NCI-H446 (cell line): Measurements from ENCODE around the gene LIN28B.
"Not testable (repeated sequence)": the region's sequence is repeated elsewhere in the genome, so short reads cannot be mapped to it uniquely, and the experiment has no call there.

Experiments
- DNase-seq, 2 experiments: peaks; one replicate each; lab custom pipeline; 2025; lab: John Stamatoyannopoulos, UW

The LIN28B gene

GRCh38 chr6:105067329-105067728 lies 110.4 kb downstream of the LIN28B start:
- no peak for DNase-seq

- no peak for DNase-seq
Measured at GRCh38 chr6:105068407-105068806, 111.5 kb downstream of the LIN28B start.

- no peak for DNase-seq
Measured at GRCh38 chr6:105069821-105070445, 113.0 kb downstream of the LIN28B start.

- DNase-seq = peak in 1 of 2 experiments; percentile 18
Measured at GRCh38 chr6:105072798-105073199, 115.9 kb downstream of the LIN28B start.

GRCh38 chr6:105075210-105075609 lies 118.3 kb downstream of the LIN28B start:
- no peak for DNase-seq

GRCh38 chr6:105076418-105076817 lies 119.5 kb downstream of the LIN28B start:
- DNase-seq = peak in 1 of 2 experiments; percentile 52

GRCh38 chr6:105077596-105078385 lies 120.9 kb downstream of the LIN28B start:
- peak; percentile 55 to 66 for DNase-seq

- DNase-seq = no peak
Measured at GRCh38 chr6:105078386-105078708, 121.4 kb downstream of the LIN28B start.

- DNase-seq = no peak
Measured at GRCh38 chr6:105080279-105080678, 123.4 kb downstream of the LIN28B start.

GRCh38 chr6:105081662-105082061 lies 124.8 kb downstream of the LIN28B start:
- DNase-seq = not testable (repeated sequence)

- peak; percentile 7 to 38 for DNase-seq
Measured at GRCh38 chr6:105087571-105088211, 130.8 kb downstream of the LIN28B start.

- DNase-seq = no peak
Measured at GRCh38 chr6:105091140-105091829, 134.4 kb downstream of the LIN28B start.

- no peak for DNase-seq
Measured at GRCh38 chr6:105094133-105094640, 137.3 kb downstream of the LIN28B start.

- no peak for DNase-seq
Measured at GRCh38 chr6:105095139-105095538, 138.2 kb downstream of the LIN28B start.

GRCh38 chr6:105097288-105097687 lies 140.4 kb downstream of the LIN28B start:
- no peak for DNase-seq

GRCh38 chr6:105099371-105099770 lies 142.5 kb downstream of the LIN28B start:
- DNase-seq = no peak

- no peak for DNase-seq
Measured at GRCh38 chr6:105102186-105102585, 145.3 kb downstream of the LIN28B start.

- DNase-seq = no peak
Measured at GRCh38 chr6:105105094-105105493, 148.2 kb downstream of the LIN28B start.

GRCh38 chr6:105106260-105106659 lies 149.4 kb downstream of the LIN28B start:
- DNase-seq = no peak

- no peak for DNase-seq
Measured at GRCh38 chr6:105107207-105107606, 150.3 kb downstream of the LIN28B start.

- no peak for DNase-seq
Measured at GRCh38 chr6:105108631-105109262, 151.8 kb downstream of the LIN28B start.
